Measurements from ENCODE around the gene MAP2K4. TPM values are rescaled to one million over a fixed set of nuclear protein-coding genes. Genes with fewer than 3 reads are reported as not detected.

MAP2K4 gene
- total and polyA plus RNA-seq, 2 donors (not counting 1 experiment from before 2014, with no cell fraction given), result 23.5 to 25.4 TPM

DNA sequence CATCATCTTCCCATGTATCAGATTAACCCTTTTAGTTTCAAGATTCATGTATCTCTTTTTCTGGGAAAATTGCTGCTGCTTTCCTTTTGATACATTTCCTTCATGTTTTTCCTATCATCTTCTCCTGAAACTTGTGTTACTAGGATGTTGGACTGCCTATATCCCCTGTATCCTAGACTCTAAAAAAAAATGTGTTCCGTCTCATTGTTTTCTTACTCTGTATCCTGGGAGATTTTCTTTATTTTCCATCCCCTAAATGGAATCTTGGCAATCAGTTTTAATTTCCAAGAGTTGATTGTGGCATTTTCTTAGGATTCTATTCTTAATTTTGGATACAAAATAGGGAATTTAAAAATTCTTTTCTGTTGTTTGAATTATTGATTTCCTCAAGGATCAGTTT lies 36.8 kb downstream of the MAP2K4 start:
- no peak for TF ChIP-seq EZH2 (IDR thresholded peaks at IDR 0.05; ENCODE audit: low read length, missing control alignments)
- TF ChIP-seq, protein P1, sequence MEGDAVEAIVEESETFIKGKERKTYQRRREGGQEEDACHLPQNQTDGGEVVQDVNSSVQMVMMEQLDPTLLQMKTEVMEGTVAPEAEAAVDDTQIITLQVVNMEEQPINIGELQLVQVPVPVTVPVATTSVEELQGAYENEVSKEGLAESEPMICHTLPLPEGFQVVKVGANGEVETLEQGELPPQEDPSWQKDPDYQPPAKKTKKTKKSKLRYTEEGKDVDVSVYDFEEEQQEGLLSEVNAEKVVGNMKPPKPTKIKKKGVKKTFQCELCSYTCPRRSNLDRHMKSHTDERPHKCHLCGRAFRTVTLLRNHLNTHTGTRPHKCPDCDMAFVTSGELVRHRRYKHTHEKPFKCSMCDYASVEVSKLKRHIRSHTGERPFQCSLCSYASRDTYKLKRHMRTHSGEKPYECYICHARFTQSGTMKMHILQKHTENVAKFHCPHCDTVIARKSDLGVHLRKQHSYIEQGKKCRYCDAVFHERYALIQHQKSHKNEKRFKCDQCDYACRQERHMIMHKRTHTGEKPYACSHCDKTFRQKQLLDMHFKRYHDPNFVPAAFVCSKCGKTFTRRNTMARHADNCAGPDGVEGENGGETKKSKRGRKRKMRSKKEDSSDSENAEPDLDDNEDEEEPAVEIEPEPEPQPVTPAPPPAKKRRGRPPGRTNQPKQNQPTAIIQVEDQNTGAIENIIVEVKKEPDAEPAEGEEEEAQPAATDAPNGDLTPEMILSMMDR (conservative IDR thresholded peaks at IDR 0.05 in 1 of 2, IDR thresholded peaks at IDR 0.05 in 1 of 2; ENCODE audit: low read depth in 1 of 2, low read length in 2 of 2), result no peak
- Histone ChIP-seq H3K4me2 (ENCODE audit: extremely low read depth, insufficient read depth, low read length) (no peak overlapping the region), H3K79me2 (ENCODE audit: control insufficient read depth, insufficient read depth, low read length) (peaks cover 7% of the 10 kb centered on the region), H3K9ac (ENCODE audit: insufficient read depth, low read length) (no peak overlapping the region), H4K20me1 (ENCODE audit: control insufficient read depth, extremely low read depth, insufficient read depth, low read length) (no peaks in the 10 kb centered on the region), H3K27ac (ENCODE audit: insufficient read depth, low read length) (no peak overlapping the region), H3K27me3 (ENCODE audit: control insufficient read depth, insufficient read depth, low read length) (no peaks in the 10 kb centered on the region), H3K4me3 (replicated peaks in 1 of 4; ENCODE audit: control extremely low read depth in 1 of 4, insufficient read depth in 1 of 4, low read depth in 3 of 4, low read length in 4 of 4) (no peak overlapping the region), H3K9me3 (ENCODE audit: control insufficient read depth, insufficient read depth, low read depth, low read length) (no peaks in the 10 kb centered on the region), H3K36me3 (ENCODE audit: control insufficient read depth, insufficient read depth, low read length) (peaks cover 2% of the 10 kb centered on the region), H2AFZ (ENCODE audit: low read length) (no peak overlapping the region), H3K4me1 (ENCODE audit: control insufficient read depth, extremely low read depth, insufficient read depth, low read length) (peaks cover 3% of the 10 kb centered on the region)
- no peak for DNase-seq (ENCODE audit: low read depth in 2 of 2)

- Histone ChIP-seq H4K20me1 (ENCODE audit: control insufficient read depth, extremely low read depth, insufficient read depth, low read length) (no peaks in the 10 kb centered on the region), H3K4me2 (ENCODE audit: extremely low read depth, insufficient read depth, low read length) (no peak overlapping the region), H3K36me3 (ENCODE audit: control insufficient read depth, insufficient read depth, low read length) (peaks cover 2% of the 10 kb centered on the region), H3K27ac (ENCODE audit: insufficient read depth, low read length) (no peak overlapping the region), H3K9me3 (ENCODE audit: control insufficient read depth, insufficient read depth, low read depth, low read length) (no peaks in the 10 kb centered on the region), H3K4me1 (ENCODE audit: control insufficient read depth, extremely low read depth, insufficient read depth, low read length) (peaks cover under 1% of the 10 kb centered on the region), H3K79me2 (ENCODE audit: control insufficient read depth, insufficient read depth, low read length) (peaks cover 1% of the 10 kb centered on the region), H3K9ac (ENCODE audit: insufficient read depth, low read length) (no peak overlapping the region), H2AFZ (ENCODE audit: low read length) (no peak overlapping the region), H3K27me3 (ENCODE audit: control insufficient read depth, insufficient read depth, low read length) (no peaks in the 10 kb centered on the region), H3K4me3 (replicated peaks in 1 of 4; ENCODE audit: control extremely low read depth in 1 of 4, insufficient read depth in 1 of 4, low read depth in 3 of 4, low read length in 4 of 4) (no peak overlapping the region)
- TF ChIP-seq EZH2 (IDR thresholded peaks at IDR 0.05; ENCODE audit: low read length, missing control alignments), result no peak
- TF ChIP-seq, protein P1 (conservative IDR thresholded peaks at IDR 0.05 in 1 of 2, IDR thresholded peaks at IDR 0.05 in 1 of 2; ENCODE audit: low read depth in 1 of 2, low read length in 2 of 2), result no peak
- no peak for DNase-seq (ENCODE audit: low read depth in 2 of 2)
These were observed 37.9 kb downstream of the MAP2K4 start for GRCh38 chr17:12058535-12058934.

- TF ChIP-seq, protein P1 (conservative IDR thresholded peaks at IDR 0.05 in 1 of 2, IDR thresholded peaks at IDR 0.05 in 1 of 2; ENCODE audit: low read depth in 1 of 2, low read length in 2 of 2), result no peak
- no peak for TF ChIP-seq EZH2 (IDR thresholded peaks at IDR 0.05; ENCODE audit: low read length, missing control alignments)
- no peaks in the 10 kb centered on the region for H3K79me2 ChIP-seq (ENCODE audit: control insufficient read depth, insufficient read depth, low read length)
- H3K27me3 ChIP-seq (ENCODE audit: control insufficient read depth, insufficient read depth, low read length), result no peaks in the 10 kb centered on the region
These were observed 41.6 kb downstream of the MAP2K4 start for GRCh38 chr17:12062249-12062648.

More at GRCh38 chr17:12062249-12062648, 41.6 kb downstream of the MAP2K4 start:
- Histone ChIP-seq H3K4me3 (replicated peaks in 1 of 4; ENCODE audit: control extremely low read depth in 1 of 4, insufficient read depth in 1 of 4, low read depth in 3 of 4, low read length in 4 of 4) (no peak overlapping the region), H3K4me2 (ENCODE audit: extremely low read depth, insufficient read depth, low read length) (no peak overlapping the region), H4K20me1 (ENCODE audit: control insufficient read depth, extremely low read depth, insufficient read depth, low read length) (no peaks in the 10 kb centered on the region), H3K36me3 (ENCODE audit: control insufficient read depth, insufficient read depth, low read length) (peaks cover 2% of the 10 kb centered on the region), H3K4me1 (ENCODE audit: control insufficient read depth, extremely low read depth, insufficient read depth, low read length) (no peaks in the 10 kb centered on the region), H3K27ac (ENCODE audit: insufficient read depth, low read length) (no peak overlapping the region), H2AFZ (ENCODE audit: low read length) (no peak overlapping the region), H3K9me3 (ENCODE audit: control insufficient read depth, insufficient read depth, low read depth, low read length) (no peaks in the 10 kb centered on the region), H3K9ac (ENCODE audit: insufficient read depth, low read length) (no peak overlapping the region)
- no peak for DNase-seq (ENCODE audit: low read depth in 2 of 2)

Data from fibroblast of lung (primary cell).